Stomach (tissue), 4 donors: ENCODE data around the gene ELAVL4.

ENCODE experiments used
- POLR2A ChIP-seq, 4 donors: fragments of 450-650 bp; IDR thresholded peaks; one replicate each; pipeline ENCODE4 v1.6.1; 2016; ENCODE audit warnings: antibody characterized with exemption in 4 of 4, control low read depth in 2 of 4, mild to moderate bottlenecking in 1 of 4, moderate library complexity in 1 of 4
- POLR2AphosphoS5 ChIP-seq, 3 donors: sonication (generic); formaldehyde crosslinking; IDR thresholded peaks; one replicate each; pipeline ENCODE4 v1.6.1; 2016; ENCODE audit warnings: antibody characterized with exemption in 3 of 3
- TF ChIP-seq, protein P1 (sequence below), 7 experiments: fragments of 450-650 bp in 4 of 7; fragments of 200-600 bp in 3 of 7; sonication (generic) in 3 of 7; IDR thresholded peaks; one replicate each; pipeline ENCODE4 v1.5.1; 2016 to 2019; ENCODE audit warnings: antibody characterized with exemption in 7 of 7, control low read depth in 2 of 7, mild to moderate bottlenecking in 1 of 7

DNA sequence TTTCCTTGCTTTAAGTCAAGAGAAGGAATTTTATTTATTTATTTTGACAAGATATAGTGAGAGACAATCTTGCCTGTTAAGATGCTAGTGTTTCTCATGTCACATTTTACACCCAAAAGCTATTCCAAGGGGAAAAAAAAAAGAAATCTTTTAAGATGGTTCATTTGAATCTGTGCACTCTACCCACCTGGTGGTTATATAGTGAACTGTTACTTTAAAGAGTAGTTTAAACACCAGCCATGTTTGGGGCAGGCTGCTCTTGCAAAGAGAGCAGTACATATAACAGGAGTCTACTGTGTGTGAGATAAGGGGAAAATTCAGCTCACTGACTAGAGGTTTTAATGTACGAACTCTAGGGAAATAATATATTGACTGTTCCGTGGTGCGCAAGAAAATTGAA is 3.3 kb upstream of the ELAVL4 start:
- TF ChIP-seq, protein P1, sequence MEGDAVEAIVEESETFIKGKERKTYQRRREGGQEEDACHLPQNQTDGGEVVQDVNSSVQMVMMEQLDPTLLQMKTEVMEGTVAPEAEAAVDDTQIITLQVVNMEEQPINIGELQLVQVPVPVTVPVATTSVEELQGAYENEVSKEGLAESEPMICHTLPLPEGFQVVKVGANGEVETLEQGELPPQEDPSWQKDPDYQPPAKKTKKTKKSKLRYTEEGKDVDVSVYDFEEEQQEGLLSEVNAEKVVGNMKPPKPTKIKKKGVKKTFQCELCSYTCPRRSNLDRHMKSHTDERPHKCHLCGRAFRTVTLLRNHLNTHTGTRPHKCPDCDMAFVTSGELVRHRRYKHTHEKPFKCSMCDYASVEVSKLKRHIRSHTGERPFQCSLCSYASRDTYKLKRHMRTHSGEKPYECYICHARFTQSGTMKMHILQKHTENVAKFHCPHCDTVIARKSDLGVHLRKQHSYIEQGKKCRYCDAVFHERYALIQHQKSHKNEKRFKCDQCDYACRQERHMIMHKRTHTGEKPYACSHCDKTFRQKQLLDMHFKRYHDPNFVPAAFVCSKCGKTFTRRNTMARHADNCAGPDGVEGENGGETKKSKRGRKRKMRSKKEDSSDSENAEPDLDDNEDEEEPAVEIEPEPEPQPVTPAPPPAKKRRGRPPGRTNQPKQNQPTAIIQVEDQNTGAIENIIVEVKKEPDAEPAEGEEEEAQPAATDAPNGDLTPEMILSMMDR (IDR thresholded peaks at IDR 0.05): peak in 1 of 7 experiments; percentile 14
- TF ChIP-seq POLR2A (IDR thresholded peaks at IDR 0.05) (no peak), POLR2AphosphoS5 (IDR thresholded peaks at IDR 0.05) (no peak)
